WTC11 (cell line): ENCODE measurements around the gene FOXN3.

Source experiments
- HMGA2 ChIP-seq: fragments of 250-450 bp; sonication (Bioruptor Pico); IDR thresholded peaks from 2 replicates; pipeline ENCODE4 v1.4.0; 2021; ENCODE audit warnings: mild to moderate bottlenecking, moderate library complexity
- TF ChIP-seq, protein P1 (sequence below): fragments of 200-600 bp; IDR thresholded peaks from 2 replicates; pipeline ENCODE4 v1.8.0; 2022; ENCODE audit warnings: antibody characterized with exemption

DNA sequence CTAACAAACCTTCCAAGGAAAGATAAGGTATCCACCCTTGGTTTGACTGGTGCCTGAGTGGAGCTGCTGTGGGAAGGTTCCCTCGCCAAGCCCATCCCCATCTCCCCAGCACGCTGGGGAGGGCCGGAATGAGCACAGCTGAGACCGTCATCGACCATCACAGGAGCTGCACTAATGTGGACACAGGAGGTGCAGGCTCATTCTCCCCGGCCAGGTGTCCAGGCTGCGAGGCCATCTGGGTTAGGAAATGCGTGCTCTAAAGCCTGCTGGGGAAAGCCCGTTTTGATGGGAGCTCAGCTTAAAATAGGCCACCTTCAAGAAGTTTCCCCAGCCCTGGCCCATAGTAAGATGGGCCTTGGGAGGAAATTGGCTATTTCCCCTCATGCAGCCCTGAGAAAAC is 35.2 kb upstream of the FOXN3 start:
- TF ChIP-seq, protein P1, sequence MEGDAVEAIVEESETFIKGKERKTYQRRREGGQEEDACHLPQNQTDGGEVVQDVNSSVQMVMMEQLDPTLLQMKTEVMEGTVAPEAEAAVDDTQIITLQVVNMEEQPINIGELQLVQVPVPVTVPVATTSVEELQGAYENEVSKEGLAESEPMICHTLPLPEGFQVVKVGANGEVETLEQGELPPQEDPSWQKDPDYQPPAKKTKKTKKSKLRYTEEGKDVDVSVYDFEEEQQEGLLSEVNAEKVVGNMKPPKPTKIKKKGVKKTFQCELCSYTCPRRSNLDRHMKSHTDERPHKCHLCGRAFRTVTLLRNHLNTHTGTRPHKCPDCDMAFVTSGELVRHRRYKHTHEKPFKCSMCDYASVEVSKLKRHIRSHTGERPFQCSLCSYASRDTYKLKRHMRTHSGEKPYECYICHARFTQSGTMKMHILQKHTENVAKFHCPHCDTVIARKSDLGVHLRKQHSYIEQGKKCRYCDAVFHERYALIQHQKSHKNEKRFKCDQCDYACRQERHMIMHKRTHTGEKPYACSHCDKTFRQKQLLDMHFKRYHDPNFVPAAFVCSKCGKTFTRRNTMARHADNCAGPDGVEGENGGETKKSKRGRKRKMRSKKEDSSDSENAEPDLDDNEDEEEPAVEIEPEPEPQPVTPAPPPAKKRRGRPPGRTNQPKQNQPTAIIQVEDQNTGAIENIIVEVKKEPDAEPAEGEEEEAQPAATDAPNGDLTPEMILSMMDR, result no peak
- no peak for TF ChIP-seq HMGA2 (CRISPR knock-in tag)
